ENCODE measurements around the gene TRIM17.

TRIM17 gene

DNA sequence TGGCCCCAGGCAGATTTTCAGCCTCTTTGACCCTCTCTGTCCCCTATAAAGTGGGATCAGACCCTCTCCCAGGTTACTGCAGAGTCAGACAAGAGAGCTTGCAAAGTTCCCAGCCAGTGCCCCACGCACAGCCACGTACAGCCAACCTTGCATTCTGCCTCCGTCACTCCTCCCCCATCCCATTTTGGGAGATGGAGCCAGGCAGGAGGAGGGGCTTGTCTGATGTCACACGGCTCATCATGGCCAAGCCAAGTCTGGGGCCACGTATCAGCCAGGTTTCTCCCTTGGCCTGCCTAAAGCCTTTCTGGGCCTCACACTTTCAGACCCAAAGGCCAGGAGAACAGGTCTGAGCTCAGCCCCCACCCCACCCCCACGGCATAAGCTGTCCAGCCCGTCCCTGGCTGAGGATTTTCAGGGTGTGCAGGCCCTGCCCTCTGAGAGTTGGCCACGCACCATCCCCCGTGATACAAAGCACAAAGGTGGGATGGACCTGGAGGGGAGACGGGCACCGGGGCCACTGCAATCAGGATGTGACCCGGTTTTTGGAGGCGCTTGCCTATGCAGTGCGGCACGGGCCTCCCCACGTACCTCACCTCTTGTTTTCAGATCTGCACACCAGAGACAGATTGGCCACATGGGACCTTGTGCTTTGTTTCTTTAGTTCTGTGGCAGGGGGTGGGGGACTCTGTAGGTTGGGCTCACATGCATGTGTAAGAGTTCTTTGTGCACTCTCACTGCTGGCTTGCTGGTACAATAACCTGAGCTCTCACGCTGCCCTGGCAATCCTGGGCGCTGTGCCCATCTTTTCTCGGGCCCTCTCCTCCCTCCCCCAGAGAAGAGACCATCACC is 57.7 kb downstream of the TRIM17 start:
- no peak for DNase-seq (ENCODE audit: low read depth)
- H3K4me3 ChIP-seq (ENCODE audit: low read depth, low read length), result no peak overlapping the region
- TF ChIP-seq, protein P1, sequence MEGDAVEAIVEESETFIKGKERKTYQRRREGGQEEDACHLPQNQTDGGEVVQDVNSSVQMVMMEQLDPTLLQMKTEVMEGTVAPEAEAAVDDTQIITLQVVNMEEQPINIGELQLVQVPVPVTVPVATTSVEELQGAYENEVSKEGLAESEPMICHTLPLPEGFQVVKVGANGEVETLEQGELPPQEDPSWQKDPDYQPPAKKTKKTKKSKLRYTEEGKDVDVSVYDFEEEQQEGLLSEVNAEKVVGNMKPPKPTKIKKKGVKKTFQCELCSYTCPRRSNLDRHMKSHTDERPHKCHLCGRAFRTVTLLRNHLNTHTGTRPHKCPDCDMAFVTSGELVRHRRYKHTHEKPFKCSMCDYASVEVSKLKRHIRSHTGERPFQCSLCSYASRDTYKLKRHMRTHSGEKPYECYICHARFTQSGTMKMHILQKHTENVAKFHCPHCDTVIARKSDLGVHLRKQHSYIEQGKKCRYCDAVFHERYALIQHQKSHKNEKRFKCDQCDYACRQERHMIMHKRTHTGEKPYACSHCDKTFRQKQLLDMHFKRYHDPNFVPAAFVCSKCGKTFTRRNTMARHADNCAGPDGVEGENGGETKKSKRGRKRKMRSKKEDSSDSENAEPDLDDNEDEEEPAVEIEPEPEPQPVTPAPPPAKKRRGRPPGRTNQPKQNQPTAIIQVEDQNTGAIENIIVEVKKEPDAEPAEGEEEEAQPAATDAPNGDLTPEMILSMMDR (IDR thresholded peaks at IDR 0.05; ENCODE audit: low read depth, low read length, missing control alignments), result no peak

DNA sequence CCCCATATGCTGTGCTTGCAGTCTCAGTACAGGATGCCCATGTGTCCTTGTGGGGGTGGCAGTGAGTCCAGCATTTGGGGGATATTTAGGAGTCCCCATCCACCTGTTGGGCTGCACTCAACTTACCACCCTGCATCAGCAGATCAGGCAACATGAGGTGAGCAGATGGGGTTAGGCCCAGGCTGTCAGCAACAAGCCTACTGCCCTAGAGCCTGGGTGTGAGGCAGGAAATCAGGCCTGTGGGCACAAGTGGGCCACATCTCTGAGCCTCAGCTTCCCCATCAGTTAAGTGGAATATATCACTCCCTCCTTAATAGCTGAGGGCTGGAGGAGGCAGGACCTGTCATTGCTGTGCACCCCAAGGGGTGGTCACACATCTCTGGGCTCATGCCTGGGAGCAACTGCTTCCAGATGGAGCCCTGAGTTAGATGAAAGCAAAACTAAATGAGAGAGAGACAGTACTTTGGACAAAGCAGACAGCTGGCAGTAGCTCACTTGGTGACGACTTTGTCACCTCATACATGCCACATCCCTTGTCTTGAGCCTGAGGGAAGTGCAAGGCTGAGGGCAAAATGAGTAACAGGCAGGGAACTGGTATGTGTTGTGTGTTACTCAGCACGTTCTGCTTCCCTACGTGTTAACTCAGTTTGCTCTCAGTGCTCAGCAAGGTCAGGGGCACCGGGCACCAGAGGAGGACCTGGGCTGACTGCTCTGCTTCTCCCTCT is 58.5 kb downstream of the TRIM17 start:
- TF ChIP-seq, protein P1 (IDR thresholded peaks at IDR 0.05; ENCODE audit: low read depth, low read length, missing control alignments), result no peak
- DNase-seq (ENCODE audit: low read depth), result no peak
- no peak overlapping the region for H3K4me3 ChIP-seq (ENCODE audit: low read depth, low read length)

Data from GM12864 (cell line).